Muscle layer of colon (tissue), 2 donors: Measurements from ENCODE around the gene TPSB2.

Experiments used
- H3K27ac ChIP-seq: one replicate; pipeline ENCODE4 v1.7.0; 2013; ENCODE audit warnings: low read depth, mild to moderate bottlenecking, low read length, moderate library complexity
- H3K27me3 ChIP-seq, 2 donors: one replicate each; pipeline ENCODE4 v1.7.0; 2013; ENCODE audit warnings: low read length in 2 of 2, mild to moderate bottlenecking in 2 of 2; ENCODE audit not compliant: insufficient read depth in 2 of 2, control insufficient read depth in 1 of 2
- H3K36me3 ChIP-seq: one replicate; pipeline ENCODE4 v1.7.0; 2013; ENCODE audit warnings: mild to moderate bottlenecking, low read length; ENCODE audit not compliant: insufficient read depth
- H3K4me1 ChIP-seq: one replicate; pipeline ENCODE4 v1.7.0; 2013; ENCODE audit warnings: mild to moderate bottlenecking, low read length; ENCODE audit not compliant: insufficient read depth
- H3K4me3 ChIP-seq, 2 donors: one replicate each; pipeline ENCODE4 v1.7.0; 2013; ENCODE audit warnings: low read length in 2 of 2, low read depth in 1 of 2, mild to moderate bottlenecking in 1 of 2, moderate library complexity in 1 of 2
- H3K9ac ChIP-seq: one replicate; pipeline ENCODE4 v1.7.0; 2013; ENCODE audit warnings: low read length
- H3K9me3 ChIP-seq: one replicate; pipeline ENCODE4 v1.7.0; 2013; ENCODE audit warnings: mild to moderate bottlenecking, low read length
- donor health status: abdominal sarcoma.
- donor health status: Adenocarcinoma of cecum.

The TPSB2 gene

DNA sequence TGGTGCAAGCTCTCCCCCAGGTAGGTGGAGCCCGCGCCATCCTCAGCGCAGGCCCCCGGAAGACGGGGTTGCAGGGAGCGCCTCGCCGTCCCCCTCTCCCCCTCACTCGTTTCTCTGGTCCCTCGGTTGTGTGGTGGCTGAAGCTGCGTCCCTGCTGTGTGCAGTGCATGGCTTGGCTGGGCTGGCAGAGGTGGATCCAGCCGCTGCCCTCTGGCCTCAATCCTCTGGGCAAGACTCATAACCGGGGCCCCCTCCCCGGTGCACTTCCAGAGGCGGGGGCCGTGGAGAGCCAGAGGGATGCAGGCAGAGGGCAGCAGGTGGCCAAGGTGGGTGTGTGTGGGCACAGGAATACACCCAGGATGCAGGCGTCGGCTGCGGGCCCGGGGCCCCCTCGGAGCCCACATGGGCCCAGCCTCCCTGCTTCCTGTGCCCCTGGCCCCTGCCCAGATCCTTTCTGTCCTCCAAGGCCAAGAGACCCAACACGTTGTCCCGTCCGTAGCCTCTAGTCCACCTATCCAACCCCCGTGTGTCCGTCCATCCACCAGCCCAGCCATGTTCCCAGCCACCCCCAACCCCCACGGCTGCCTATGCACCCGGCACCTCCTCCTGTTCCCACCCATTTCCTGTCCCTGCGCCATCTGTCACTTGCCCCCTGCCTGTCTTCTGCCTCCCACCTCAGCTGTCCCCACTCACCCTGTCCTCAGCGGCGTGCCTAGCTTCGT is 14.2 kb downstream of the TPSB2 start:
- Histone ChIP-seq H3K4me1 (no peaks in the 10 kb centered on the region), H3K36me3 (peaks cover 47% of the 10 kb centered on the region), H3K4me3 (no peak overlapping the region), H3K9me3 (no peaks in the 10 kb centered on the region), H3K9ac (no peak overlapping the region), H3K27ac (no peak overlapping the region), H3K27me3 (no peaks in the 10 kb centered on the region)

DNA sequence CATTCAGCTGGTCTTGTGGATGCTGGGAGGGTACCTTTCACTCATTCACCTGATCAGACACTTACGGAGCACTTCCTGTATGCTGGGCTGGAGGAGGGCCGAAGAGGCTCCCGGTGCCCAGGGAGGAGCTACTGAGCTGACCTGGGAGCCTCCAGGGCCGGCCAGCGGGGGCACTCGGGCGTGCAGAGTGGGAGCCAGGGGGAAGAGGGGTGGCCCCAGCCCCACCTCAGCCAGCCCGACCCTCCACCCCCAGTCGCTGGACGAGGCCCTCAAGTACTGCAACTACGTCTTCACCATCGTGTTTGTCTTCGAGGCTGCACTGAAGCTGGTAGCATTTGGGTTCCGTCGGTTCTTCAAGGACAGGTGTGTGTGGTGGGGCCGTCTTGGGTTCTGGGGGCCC is 15.3 kb downstream of the TPSB2 start:
- no peak overlapping the region for H3K9ac ChIP-seq
- H3K36me3 ChIP-seq = peaks cover 49% of the 10 kb centered on the region
- H3K9me3 ChIP-seq = no peaks in the 10 kb centered on the region
- no peaks in the 10 kb centered on the region for H3K4me1 ChIP-seq
- no peaks in the 10 kb centered on the region for H3K27me3 ChIP-seq
- H3K27ac ChIP-seq = no peak overlapping the region
- no peak overlapping the region for H3K4me3 ChIP-seq

DNA sequence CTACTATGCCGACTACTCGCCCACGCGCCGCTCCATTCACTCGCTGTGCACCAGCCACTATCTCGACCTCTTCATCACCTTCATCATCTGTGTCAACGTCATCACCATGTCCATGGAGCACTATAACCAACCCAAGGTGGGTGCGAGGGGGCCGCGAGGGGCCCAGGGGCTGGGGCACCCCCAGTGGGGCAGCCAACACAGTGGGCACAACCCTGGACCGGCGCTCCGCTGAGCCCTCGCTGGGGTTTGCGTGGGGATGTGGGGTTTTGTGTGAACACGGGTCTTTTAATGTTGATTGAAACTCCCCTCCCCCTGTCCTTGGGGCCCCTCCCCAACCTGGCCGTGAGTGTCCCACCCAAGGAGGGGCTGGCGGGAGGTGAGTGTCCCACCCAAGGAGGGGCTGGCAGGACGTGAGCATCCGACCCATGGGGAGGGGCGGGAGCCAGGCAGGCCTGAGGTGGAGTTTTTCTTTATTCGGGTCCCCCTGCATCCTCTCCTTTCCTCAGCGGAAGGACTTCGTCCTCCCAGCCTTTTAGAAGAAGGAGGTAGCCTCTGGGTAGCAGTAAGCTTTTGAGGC is 16.1 kb downstream of the TPSB2 start:
- Histone ChIP-seq H3K27me3 (no peaks in the 10 kb centered on the region), H3K9me3 (no peaks in the 10 kb centered on the region), H3K4me1 (no peaks in the 10 kb centered on the region), H3K9ac (no peak overlapping the region), H3K27ac (no peak overlapping the region), H3K36me3 (peaks cover 48% of the 10 kb centered on the region), H3K4me3 (no peak overlapping the region)

DNA sequence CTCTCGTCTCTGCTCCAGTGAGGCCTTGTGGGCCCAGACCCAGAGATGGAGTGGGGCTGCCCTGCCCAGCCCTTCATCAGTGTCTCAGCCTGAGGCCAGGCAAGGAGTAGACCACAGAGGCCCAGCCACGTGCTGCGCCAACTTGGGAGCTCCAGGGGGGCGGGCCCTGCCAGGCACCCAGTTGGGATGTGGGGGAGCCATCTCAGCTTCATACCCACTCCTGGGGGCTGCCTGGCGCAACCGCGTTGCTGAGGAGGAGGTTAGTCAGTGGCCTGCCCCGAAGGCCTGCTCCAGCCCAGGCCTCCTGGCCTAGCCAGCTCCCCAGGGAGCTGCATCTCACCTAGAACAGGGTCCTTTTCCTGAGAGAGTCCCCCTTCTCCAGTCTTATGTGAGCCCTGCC is 16.8 kb downstream of the TPSB2 start:
- Histone ChIP-seq H3K27ac (no peak overlapping the region), H3K4me1 (no peaks in the 10 kb centered on the region), H3K9ac (no peak overlapping the region), H3K36me3 (peaks cover 53% of the 10 kb centered on the region), H3K4me3 (no peak overlapping the region), H3K9me3 (no peaks in the 10 kb centered on the region), H3K27me3 (no peaks in the 10 kb centered on the region)

DNA sequence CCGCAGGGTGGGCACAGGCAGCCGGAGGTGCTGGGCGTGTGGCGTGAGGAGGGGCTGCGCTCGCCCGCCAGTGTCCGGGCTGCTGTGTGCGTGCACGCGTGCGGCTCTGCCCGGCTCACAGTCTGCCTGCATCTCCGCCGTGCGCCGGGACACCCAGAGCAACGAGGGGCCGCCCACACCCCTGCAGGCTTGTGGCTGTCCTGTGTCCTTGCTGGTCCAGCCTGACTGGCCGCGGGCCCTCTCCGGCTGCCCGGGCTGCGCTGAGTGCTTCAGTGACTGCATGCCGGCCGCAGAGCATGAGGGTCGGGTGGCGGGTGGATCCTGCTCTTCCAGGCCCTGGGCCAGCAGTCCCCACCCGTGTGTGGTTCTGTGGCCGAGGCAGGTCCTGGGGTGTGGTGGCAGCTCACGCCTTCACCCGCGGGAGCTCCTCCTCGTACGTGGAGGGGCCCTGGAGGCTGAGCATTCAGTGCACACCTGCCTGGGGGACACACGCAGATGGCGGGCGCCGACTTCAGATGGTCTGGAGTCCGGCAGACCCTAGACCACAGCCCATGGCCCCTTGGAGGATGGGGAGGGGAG is 17.3 kb downstream of the TPSB2 start:
- H3K9ac ChIP-seq = no peak overlapping the region
- no peak overlapping the region for H3K4me3 ChIP-seq
- H3K27me3 ChIP-seq = no peaks in the 10 kb centered on the region
- no peaks in the 10 kb centered on the region for H3K4me1 ChIP-seq
- H3K27ac ChIP-seq = no peak overlapping the region
- H3K9me3 ChIP-seq = no peaks in the 10 kb centered on the region
- H3K36me3 ChIP-seq = peaks cover 49% of the 10 kb centered on the region

DNA sequence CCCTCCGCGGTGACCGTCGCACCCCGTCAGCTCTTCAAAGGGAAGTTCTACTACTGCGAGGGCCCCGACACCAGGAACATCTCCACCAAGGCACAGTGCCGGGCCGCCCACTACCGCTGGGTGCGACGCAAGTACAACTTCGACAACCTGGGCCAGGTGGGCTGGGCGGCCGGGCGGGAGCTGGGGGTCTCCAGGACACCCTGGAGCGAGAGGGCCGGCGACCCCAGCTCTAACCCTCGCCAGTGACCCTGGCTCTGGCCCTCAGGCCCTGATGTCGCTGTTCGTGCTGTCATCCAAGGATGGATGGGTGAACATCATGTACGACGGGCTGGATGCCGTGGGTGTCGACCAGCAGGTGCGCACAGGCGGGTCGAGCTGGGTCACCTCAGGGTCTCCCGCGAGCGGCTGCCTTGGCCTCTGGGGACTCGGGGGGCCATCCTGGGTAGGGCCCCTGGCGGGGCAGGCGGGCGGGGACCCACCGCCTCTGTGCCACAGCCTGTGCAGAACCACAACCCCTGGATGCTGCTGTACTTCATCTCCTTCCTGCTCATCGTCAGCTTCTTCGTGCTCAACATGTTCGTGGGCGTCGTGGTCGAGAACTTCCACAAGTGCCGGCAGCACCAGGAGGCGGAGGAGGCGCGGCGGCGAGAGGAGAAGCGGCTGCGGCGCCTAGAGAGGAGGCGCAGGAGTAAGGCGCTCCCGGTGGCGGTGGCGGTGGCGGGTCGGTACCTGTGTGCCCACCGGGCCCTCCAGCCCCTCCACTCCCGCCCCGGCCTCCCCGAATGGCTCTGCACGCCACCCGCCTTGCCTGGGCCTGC is 18.3 kb downstream of the TPSB2 start:
- Histone ChIP-seq H3K36me3 (peaks cover 40% of the 10 kb centered on the region), H3K27ac (no peak overlapping the region), H3K4me3 (no peak overlapping the region), H3K9ac (no peak overlapping the region), H3K9me3 (no peaks in the 10 kb centered on the region), H3K4me1 (no peaks in the 10 kb centered on the region), H3K27me3 (no peaks in the 10 kb centered on the region)

DNA sequence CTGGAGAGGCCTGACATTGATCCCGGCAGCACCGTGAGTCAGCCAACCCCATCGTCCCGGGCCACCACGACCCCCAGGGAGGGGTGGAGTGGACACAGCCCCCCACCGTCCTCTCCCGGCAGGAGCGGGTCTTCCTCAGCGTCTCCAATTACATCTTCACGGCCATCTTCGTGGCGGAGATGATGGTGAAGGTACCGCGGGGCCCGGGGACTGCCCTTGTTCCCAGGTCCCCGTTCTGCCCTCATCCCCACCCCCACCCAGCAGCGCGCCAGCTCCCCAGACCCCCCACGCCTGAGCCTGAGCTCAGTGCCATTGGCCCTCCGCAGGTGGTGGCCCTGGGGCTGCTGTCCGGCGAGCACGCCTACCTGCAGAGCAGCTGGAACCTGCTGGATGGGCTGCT is 19.5 kb downstream of the TPSB2 start:
- H3K9me3 ChIP-seq = no peaks in the 10 kb centered on the region
- H3K4me1 ChIP-seq = no peaks in the 10 kb centered on the region
- no peaks in the 10 kb centered on the region for H3K27me3 ChIP-seq
- H3K36me3 ChIP-seq = peaks cover 45% of the 10 kb centered on the region
- H3K4me3 ChIP-seq = no peak overlapping the region
- H3K9ac ChIP-seq = no peak overlapping the region
- no peak overlapping the region for H3K27ac ChIP-seq

DNA sequence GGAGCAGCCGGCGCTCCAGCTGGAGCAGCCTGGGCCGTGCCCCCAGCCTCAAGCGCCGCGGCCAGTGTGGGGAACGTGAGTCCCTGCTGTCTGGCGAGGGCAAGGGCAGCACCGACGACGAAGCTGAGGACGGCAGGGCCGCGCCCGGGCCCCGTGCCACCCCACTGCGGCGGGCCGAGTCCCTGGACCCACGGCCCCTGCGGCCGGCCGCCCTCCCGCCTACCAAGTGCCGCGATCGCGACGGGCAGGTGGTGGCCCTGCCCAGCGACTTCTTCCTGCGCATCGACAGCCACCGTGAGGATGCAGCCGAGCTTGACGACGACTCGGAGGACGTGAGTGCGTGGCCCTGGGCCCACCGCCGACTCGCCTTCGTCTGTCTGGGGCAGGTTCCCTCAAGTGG is 20.9 kb downstream of the TPSB2 start:
- Histone ChIP-seq H3K9me3 (no peaks in the 10 kb centered on the region), H3K27ac (no peak overlapping the region), H3K4me1 (no peaks in the 10 kb centered on the region), H3K9ac (no peak overlapping the region), H3K36me3 (peaks cover 43% of the 10 kb centered on the region), H3K27me3 (no peaks in the 10 kb centered on the region), H3K4me3 (no peak overlapping the region)

DNA sequence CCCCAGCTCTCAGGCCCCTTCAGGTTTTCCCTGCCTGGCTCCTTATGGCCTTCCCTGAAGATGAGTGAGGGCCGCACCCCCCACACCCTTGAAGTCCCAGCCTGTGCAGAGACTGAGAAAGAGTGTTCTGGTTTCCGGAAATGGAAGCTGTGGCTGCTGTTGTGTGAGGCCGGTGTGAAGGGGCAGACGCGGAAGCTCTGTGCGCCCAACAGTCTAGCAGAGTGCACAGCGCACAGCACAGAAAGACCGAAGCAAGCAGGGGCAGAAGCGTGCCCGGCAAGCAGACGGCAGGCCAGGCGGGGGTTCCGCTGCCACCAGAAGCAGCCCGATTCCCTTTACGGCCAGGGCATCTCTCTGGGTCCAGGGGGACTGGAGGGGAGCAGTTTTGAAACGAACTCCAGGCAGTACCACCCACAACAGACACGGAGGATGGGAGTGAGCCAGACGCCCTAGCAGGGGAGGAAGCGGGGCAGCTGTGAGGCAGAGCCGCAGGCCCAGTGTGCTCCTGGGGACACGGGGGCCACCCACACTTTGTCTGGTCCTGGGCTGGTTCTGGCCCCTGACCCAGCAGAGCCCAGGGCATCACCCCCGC is 21.6 kb downstream of the TPSB2 start:
- H3K9me3 ChIP-seq = no peaks in the 10 kb centered on the region
- no peaks in the 10 kb centered on the region for H3K4me1 ChIP-seq
- peaks cover 44% of the 10 kb centered on the region for H3K36me3 ChIP-seq
- H3K4me3 ChIP-seq = no peak overlapping the region
- no peak overlapping the region for H3K27ac ChIP-seq
- H3K9ac ChIP-seq = no peak overlapping the region
- H3K27me3 ChIP-seq = no peaks in the 10 kb centered on the region

DNA sequence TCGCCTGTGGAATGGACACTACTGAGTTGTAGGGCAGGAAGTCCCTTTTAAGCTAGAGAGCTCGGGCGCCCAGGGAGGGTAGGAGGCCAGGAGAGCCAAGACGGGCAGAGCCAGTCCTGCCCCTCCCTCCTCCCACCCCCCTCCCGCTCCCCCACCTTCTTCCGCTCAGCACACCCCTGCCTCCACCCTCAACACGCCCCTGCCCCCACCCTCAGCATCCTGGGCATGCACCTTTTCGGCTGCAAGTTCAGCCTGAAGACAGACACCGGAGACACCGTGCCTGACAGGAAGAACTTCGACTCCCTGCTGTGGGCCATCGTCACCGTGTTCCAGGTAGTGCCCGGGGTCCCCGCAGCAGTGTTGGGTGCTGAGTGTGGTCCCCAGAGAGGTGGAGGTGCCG is 23.2 kb downstream of the TPSB2 start:
- Histone ChIP-seq H3K27me3 (no peaks in the 10 kb centered on the region), H3K4me3 (no peak overlapping the region), H3K27ac (no peak overlapping the region), H3K4me1 (no peaks in the 10 kb centered on the region), H3K36me3 (peaks cover 55% of the 10 kb centered on the region), H3K9ac (no peak overlapping the region), H3K9me3 (no peaks in the 10 kb centered on the region)

DNA sequence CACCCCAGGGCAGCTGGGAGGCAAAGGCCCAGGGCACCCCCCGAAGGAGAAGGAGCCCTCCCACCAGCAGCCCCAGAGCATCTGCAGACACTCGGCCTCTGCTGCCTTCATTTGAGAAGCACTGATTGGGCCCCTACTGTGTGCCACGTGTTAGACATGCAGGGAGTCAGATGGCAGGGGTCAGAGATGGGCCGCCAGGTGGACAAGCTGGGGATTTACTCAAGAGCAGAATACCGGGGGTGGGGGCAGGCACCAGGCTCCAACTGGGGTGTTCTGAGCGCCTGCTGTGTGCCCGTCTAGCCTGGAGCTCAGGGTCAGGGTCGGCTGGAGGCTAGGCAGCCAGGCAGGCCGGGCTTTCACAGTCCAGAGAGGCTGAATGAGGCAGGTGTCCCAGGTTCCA is 23.7 kb downstream of the TPSB2 start:
- Histone ChIP-seq H3K9me3 (no peaks in the 10 kb centered on the region), H3K27ac (no peak overlapping the region), H3K4me1 (no peaks in the 10 kb centered on the region), H3K36me3 (peaks cover 51% of the 10 kb centered on the region), H3K27me3 (no peaks in the 10 kb centered on the region), H3K4me3 (no peak overlapping the region), H3K9ac (no peak overlapping the region)
